Pericardium fibroblast (primary cell): ENCODE measurements around the gene SOCS6. TPM values are rescaled to one million over a fixed set of nuclear protein-coding genes. Genes with fewer than 3 reads are reported as not detected.

ENCODE experiments used
- total RNA-seq: library from RNA; depleted of rRNA; stranded (reverse); fragments of >200 nt; gene quantifications from 2 replicates; pipeline ENCODE4 v1.2.3, GENCODE V29; 2015

The SOCS6 gene
- 9.4 and 10.0 TPM in 2 replicates for total RNA-seq

GRCh38 chr18:70288851-70289328, at the start of gene SOCS6:
TSS of gene SOCS6 (plus strand) at chr18:70289045. CDS start at chr18:70324669, 35,624 bp downstream.

Other genes starting within 250 kb of the SOCS6 start
- 2.6 and 4.1 TPM in 2 replicates for gene RTTN, start 83.4 kb upstream of the SOCS6 start, total RNA-seq